ENCODE data around the gene IKZF3.

- TF ChIP-seq POLR2AphosphoS5 (IDR thresholded peaks at IDR 0.05; ENCODE audit: borderline replicate concordance, low read depth, low read length), result no peak
- TF ChIP-seq EZH2 (IDR thresholded peaks at IDR 0.05), result no peak
- no peak for TF ChIP-seq FOXP2 (optimal IDR thresholded peaks at IDR 0.05; ENCODE audit: control extremely low read depth, extremely low read length, insufficient read depth)
These were observed 43.1 kb downstream of the IKZF3 start for GRCh38 chr17:39820987-39821386.

Measured in SK-N-MC (cell line).